HL-60 (cell line): ENCODE data around the gene MEN1.

Experiments
- CTCF ChIP-seq: IDR thresholded peaks from one replicate; pipeline ENCODE4 v1.5.1; 2011; ENCODE audit warnings: low read length, control low read depth, inconsistent platforms; ENCODE audit not compliant: insufficient read depth
- POLR2AphosphoS5 ChIP-seq: IDR thresholded peaks from 2 replicates; pipeline ENCODE4 v1.6.1; 2012; ENCODE audit warnings: low read depth
- REST ChIP-seq: IDR thresholded peaks from 2 replicates; pipeline ENCODE4 v1.6.1; 2012; ENCODE audit warnings: low read depth; ENCODE audit not compliant: insufficient replicate concordance
- SPI1 ChIP-seq: IDR thresholded peaks from 2 replicates; pipeline ENCODE4 v1.6.1; 2012; ENCODE audit warnings: low read depth, mild to moderate bottlenecking, borderline replicate concordance

GRCh38 chr11:64829536-64830251, 19.3 kb upstream of the MEN1 start:
- no peak for TF ChIP-seq CTCF
- no peak for TF ChIP-seq SPI1
- TF ChIP-seq POLR2AphosphoS5, result no peak
- TF ChIP-seq REST, result no peak
